ENCODE measurements around the gene PTPRD. TPM values are rescaled to one million over a fixed set of nuclear protein-coding genes. Genes with fewer than 3 reads are reported as not detected.

Gene PTPRD
- total RNA-seq, 1 experiment from 2014 or later: 70.1 TPM

DNA sequence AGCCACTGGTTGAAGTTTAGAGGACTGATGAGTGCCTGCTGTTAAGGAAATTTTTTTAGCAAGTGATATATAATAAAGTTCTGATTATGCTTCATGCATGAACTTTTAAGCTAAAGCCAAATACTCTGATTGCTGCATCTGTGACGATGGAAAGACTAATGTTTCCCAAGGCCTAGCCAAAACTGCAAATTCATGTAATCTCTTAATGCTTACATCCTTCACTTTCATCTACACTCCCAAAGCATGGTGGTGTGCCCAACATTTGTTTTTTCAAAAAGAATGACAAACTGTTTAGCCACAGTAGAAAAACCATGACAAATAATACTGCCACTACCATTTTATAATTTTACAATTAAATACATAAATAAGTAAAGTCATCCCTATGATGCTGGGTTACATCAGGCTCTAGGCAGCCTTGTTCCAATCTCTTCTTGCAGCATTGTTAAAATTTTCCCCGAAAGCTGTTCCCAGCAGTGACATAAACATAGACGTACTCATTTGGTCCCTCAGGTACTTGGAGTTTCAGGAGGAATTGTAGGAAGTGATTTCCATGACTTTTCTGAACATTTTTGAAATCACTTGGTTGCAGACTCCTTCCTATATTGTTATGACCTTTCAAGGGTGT lies 2187.9 kb downstream of the PTPRD start:
- POLR2A ChIA-PET: no interaction called here
- Mint-ChIP-seq H3K36me3 (ENCODE audit: insufficient read depth, unreplicated experiment) (no peaks in the 10 kb centered on the region), H3K27me3 (ENCODE audit: insufficient read depth, unreplicated experiment) (no peaks in the 10 kb centered on the region), H3K4me3 (ENCODE audit: unreplicated experiment) (no peak overlapping the region), H3K9me3 (ENCODE audit: unreplicated experiment) (no peaks in the 10 kb centered on the region), H3K27ac (ENCODE audit: unreplicated experiment) (no peak overlapping the region), H3K4me1 (ENCODE audit: low read depth, unreplicated experiment) (no peaks in the 10 kb centered on the region)
- Histone ChIP-seq H3K27me3 (replicated peaks; ENCODE audit: control insufficient read depth, insufficient read depth, low read length) (no peaks in the 10 kb centered on the region), H3K4me3 (ENCODE audit: low read depth, low read length) (no peak overlapping the region), H3K4me1 (no peaks in the 10 kb centered on the region), H3K36me3 (ENCODE audit: control insufficient read depth, insufficient read depth, low read length) (no peaks in the 10 kb centered on the region), H3K9me3 (no peaks in the 10 kb centered on the region)
- intact Hi-C loops (cut with micrococcal nuclease; ENCODE audit: unreplicated experiment): no loop called here
- TF ChIP-seq, protein P1, sequence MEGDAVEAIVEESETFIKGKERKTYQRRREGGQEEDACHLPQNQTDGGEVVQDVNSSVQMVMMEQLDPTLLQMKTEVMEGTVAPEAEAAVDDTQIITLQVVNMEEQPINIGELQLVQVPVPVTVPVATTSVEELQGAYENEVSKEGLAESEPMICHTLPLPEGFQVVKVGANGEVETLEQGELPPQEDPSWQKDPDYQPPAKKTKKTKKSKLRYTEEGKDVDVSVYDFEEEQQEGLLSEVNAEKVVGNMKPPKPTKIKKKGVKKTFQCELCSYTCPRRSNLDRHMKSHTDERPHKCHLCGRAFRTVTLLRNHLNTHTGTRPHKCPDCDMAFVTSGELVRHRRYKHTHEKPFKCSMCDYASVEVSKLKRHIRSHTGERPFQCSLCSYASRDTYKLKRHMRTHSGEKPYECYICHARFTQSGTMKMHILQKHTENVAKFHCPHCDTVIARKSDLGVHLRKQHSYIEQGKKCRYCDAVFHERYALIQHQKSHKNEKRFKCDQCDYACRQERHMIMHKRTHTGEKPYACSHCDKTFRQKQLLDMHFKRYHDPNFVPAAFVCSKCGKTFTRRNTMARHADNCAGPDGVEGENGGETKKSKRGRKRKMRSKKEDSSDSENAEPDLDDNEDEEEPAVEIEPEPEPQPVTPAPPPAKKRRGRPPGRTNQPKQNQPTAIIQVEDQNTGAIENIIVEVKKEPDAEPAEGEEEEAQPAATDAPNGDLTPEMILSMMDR (IDR thresholded peaks at IDR 0.05; ENCODE audit: insufficient read depth in 1 of 2, low read depth in 1 of 2, low read length in 1 of 2, severe bottlenecking in 1 of 2, unreplicated experiment in 1 of 2): no peak
- BruUV-seq (replicated peaks): no TSS peak
- DNase-seq: no peak
- CTCF ChIA-PET: no interaction called here

DNA sequence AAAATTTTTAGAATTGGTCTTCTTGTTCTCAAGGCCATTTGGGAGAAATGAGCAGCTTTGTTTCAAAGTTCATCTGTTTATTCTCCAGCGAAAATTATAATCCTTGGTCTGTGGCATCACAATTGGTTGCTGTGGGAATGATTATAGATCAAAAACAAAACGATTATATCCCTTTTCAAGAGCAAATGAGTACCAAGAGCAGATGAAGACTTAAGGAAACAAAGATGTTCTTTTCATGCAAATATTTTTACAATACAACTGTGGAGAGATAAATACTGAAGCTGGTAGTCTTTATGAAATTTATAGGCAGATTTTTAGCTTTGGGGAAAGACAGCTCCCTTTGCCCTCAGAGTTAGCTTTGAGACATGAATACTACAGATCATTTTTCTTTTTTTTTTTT lies 2192.4 kb downstream of the PTPRD start:
- BruUV-seq (replicated peaks): no TSS peak
- H3K36me3 ChIP-seq (ENCODE audit: control insufficient read depth, insufficient read depth, low read length): no peaks in the 10 kb centered on the region
- Mint-ChIP-seq H3K9me3 (ENCODE audit: unreplicated experiment) (no peaks in the 10 kb centered on the region), H3K4me3 (ENCODE audit: unreplicated experiment) (no peak overlapping the region), H3K4me1 (ENCODE audit: low read depth, unreplicated experiment) (no peaks in the 10 kb centered on the region), H3K27me3 (ENCODE audit: insufficient read depth, unreplicated experiment) (no peaks in the 10 kb centered on the region), H3K27ac (ENCODE audit: unreplicated experiment) (no peak overlapping the region), H3K36me3 (ENCODE audit: insufficient read depth, unreplicated experiment) (no peaks in the 10 kb centered on the region)
- H3K9me3 ChIP-seq: no peaks in the 10 kb centered on the region
- H3K27me3 ChIP-seq (replicated peaks; ENCODE audit: control insufficient read depth, insufficient read depth, low read length): no peaks in the 10 kb centered on the region
- ChIA-PET CTCF (no interaction called here), POLR2A (no interaction called here)
- DNase-seq: no peak
- intact Hi-C loops (cut with micrococcal nuclease; ENCODE audit: unreplicated experiment): no loop called here
- no peak overlapping the region for H3K4me3 ChIP-seq (ENCODE audit: low read depth, low read length)
- H3K4me1 ChIP-seq: no peaks in the 10 kb centered on the region
- TF ChIP-seq, protein P1 (IDR thresholded peaks at IDR 0.05; ENCODE audit: insufficient read depth in 1 of 2, low read depth in 1 of 2, low read length in 1 of 2, severe bottlenecking in 1 of 2, unreplicated experiment in 1 of 2): no peak

DNA sequence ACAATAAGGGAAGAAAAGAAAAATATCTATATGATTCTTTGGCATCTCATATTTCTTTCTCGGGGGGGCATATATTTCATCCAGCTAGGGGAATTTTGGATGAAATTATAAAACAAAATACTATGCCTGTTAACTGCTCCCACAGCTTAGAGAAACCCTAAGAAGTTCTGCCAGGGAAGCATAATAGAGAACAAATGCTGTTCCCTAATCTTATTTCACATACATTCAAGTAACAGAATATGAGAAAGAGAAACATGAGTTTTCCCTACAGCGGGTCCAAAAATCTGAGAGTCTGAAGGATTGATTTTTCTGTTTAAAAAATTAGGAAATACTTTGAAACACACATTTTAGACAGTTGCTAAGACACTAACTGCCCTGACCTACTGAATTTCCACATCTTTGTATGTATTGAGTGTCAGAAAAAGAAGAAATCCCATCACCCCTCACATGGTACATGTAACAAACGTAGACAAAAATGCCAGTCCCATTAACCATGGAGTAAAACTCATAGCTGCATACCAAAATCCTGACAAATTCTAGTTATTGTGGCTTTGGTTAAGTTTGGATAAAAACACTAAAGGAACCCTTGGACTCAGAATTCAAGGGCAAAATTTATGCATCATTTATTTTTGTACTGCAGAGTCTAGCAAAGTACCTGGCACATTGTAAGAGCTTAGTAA lies 2193.1 kb downstream of the PTPRD start:
- Mint-ChIP-seq H3K4me1 (ENCODE audit: low read depth, unreplicated experiment) (no peaks in the 10 kb centered on the region), H3K27ac (ENCODE audit: unreplicated experiment) (no peak overlapping the region), H3K27me3 (ENCODE audit: insufficient read depth, unreplicated experiment) (no peaks in the 10 kb centered on the region), H3K36me3 (ENCODE audit: insufficient read depth, unreplicated experiment) (no peaks in the 10 kb centered on the region), H3K4me3 (ENCODE audit: unreplicated experiment) (no peak overlapping the region), H3K9me3 (ENCODE audit: unreplicated experiment) (no peaks in the 10 kb centered on the region)
- DNase-seq: no peak
- H3K27me3 ChIP-seq (replicated peaks; ENCODE audit: control insufficient read depth, insufficient read depth, low read length): no peaks in the 10 kb centered on the region
- TF ChIP-seq, protein P1 (IDR thresholded peaks at IDR 0.05; ENCODE audit: insufficient read depth in 1 of 2, low read depth in 1 of 2, low read length in 1 of 2, severe bottlenecking in 1 of 2, unreplicated experiment in 1 of 2): no peak
- CTCF ChIA-PET: interaction anchor here (0.6 kb wide), 1 partner anchor 26 kb away, joined by 3 read pairs; no protein-coding TSS in a partner anchor
- H3K9me3 ChIP-seq: no peaks in the 10 kb centered on the region
- POLR2A ChIA-PET: no interaction called here
- no peaks in the 10 kb centered on the region for H3K4me1 ChIP-seq
- intact Hi-C loops (cut with micrococcal nuclease; ENCODE audit: unreplicated experiment): no loop called here
- no peaks in the 10 kb centered on the region for H3K36me3 ChIP-seq (ENCODE audit: control insufficient read depth, insufficient read depth, low read length)
- H3K4me3 ChIP-seq (ENCODE audit: low read depth, low read length): no peak overlapping the region
- no TSS peak for BruUV-seq (replicated peaks)
